GM12892 (cell line): Measurements from ENCODE around the gene CRMP1.

Source experiments
- POLR2A ChIP-seq: IDR thresholded peaks from 2 replicates; pipeline ENCODE4 v1.6.1; 2011; ENCODE audit warnings: low read depth, low read length, control low read depth
- POLR2AphosphoS5 ChIP-seq: IDR thresholded peaks from 2 replicates; pipeline ENCODE4 v1.6.1; 2011; ENCODE audit warnings: low read depth, low read length, control low read depth

GRCh38 chr4:5912614-5913019 lies 19.7 kb upstream of the CRMP1 start:
- no peak for TF ChIP-seq POLR2A
- TF ChIP-seq POLR2AphosphoS5, result no peak
